ENCODE measurements around the gene BEND6.

DNA sequence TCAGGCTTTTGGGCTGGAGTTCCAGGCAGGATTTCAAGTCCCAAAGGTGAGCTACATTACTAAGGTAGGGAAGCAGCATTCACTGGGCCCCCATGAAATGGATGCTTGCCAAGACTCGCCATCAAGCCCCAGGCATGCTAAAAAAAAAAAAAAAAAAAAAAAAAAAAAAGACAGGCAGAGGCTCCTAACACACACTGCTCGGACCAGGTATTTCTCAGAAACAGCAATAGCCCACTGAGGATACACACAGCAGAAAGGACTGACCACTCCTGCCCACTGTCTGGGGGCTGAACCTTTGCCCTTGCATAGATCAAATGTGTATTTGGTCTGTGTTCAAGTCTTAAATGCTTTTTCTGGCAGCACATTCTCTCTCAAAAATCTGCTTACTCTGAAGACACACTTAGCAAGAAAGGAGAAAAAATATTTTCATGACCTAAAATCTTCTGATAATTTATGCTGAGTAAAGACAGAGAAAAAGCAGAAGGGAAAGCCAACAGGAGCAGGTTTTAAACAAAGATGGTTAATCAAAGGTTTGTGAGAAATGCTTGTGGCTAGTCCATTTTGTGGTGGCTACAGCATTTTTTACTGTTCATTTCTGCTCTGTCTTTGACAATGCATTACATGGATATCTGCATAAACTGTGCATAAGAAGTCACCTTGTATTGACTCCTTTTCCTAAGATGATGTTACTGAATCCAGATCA is 37.9 kb upstream of the BEND6 start:
- TF ChIP-seq, protein P1, sequence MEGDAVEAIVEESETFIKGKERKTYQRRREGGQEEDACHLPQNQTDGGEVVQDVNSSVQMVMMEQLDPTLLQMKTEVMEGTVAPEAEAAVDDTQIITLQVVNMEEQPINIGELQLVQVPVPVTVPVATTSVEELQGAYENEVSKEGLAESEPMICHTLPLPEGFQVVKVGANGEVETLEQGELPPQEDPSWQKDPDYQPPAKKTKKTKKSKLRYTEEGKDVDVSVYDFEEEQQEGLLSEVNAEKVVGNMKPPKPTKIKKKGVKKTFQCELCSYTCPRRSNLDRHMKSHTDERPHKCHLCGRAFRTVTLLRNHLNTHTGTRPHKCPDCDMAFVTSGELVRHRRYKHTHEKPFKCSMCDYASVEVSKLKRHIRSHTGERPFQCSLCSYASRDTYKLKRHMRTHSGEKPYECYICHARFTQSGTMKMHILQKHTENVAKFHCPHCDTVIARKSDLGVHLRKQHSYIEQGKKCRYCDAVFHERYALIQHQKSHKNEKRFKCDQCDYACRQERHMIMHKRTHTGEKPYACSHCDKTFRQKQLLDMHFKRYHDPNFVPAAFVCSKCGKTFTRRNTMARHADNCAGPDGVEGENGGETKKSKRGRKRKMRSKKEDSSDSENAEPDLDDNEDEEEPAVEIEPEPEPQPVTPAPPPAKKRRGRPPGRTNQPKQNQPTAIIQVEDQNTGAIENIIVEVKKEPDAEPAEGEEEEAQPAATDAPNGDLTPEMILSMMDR (IDR thresholded peaks at IDR 0.05): no peak
- TF ChIP-seq POLR2A (IDR thresholded peaks at IDR 0.05): no peak

All from testis (tissue), 2 donors.